GM18873 (cell line): Measurements from ENCODE around the gene SF3B1.
"Not testable (repeated sequence)": the region's sequence is repeated elsewhere in the genome, so short reads cannot be mapped to it uniquely, and the experiment has no call there.

Source experiments
- ATAC-seq: cut with Tn5 transposase; IDR thresholded peaks from one replicate; pipeline ENCODE4 v1.9.1; 2021; ENCODE audit warnings: mild to moderate bottlenecking, moderate library complexity, moderate number of reproducible peaks; ENCODE audit not compliant: unreplicated experiment, low FRiP score

Gene SF3B1

DNA sequence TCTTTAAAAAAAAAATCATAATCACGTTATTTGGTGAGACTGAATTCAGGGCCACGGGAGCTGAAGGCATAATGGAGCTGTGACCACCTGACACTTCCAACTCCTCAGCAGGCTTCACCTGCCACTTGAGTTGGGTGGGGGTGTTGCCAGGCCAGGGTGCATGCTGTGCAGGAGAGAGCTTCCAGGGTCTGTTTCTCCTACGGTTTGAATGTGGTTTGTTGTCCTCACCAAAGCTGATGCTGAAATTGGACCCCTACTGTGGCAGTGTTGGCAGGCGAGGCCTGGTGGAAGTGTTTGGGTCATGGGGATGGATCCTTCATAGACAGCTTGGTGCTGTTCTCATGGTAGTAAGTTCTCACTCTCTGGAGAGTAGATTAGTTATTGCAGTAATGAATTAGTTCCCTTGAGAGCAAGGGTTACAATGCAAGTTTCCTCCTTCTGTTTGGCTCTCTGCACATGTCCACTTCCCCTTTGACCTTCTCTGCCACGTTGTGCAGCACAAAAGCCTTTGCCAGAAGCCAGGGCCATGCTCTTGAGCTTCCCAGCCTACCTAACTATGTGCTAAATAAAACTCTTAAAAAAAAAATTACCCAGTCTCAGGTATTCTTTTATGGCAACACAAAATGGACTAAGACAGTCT is 86.0 kb downstream of the SF3B1 start:
- ATAC-seq = no peak

DNA sequence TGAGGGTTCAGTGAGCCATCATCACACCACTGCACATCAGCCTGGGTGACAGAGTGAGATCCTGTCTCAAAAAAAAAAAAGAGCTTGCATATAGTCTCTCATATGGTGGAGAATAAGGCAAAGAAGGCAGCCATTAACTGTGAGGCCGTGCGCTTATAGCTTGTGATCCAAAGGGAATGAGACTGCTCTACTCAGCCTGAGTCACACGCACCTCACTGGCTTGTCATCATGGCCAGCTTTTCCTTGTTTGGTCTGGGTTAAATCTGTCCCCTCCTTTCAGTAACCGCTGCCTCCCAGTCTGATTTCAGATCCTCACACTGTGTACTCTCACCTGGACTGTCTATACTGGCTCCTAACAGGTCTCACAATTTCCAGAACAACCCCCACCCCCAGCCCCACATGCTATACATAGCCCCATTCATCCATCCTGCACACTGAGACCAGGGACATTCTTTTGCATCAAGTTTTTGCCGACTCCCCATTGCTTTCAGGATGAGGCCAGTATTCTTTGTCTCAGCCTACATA is 88.9 kb downstream of the SF3B1 start:
- no peak for ATAC-seq

- ATAC-seq = not testable (repeated sequence)
Observed at GRCh38 chr2:197343968-197344367, 90.9 kb downstream of the SF3B1 start.

- no peak for ATAC-seq
Observed at GRCh38 chr2:197340591-197340990, 94.2 kb downstream of the SF3B1 start.
